Esophagus muscularis mucosa (tissue), 4 donors: ENCODE data around the gene ITPRIPL1. TPM values are rescaled to one million over a fixed set of nuclear protein-coding genes. Genes with fewer than 3 reads are reported as not detected.
A peak's percentile ranks its signal among the peaks of the same experiment; 100 is the strongest.
"Not testable (repeated sequence)": the region's sequence is repeated elsewhere in the genome, so short reads cannot be mapped to it uniquely, and the experiment has no call there.

Experiments
- DNase-seq: peaks from one replicate; pipeline ENCODE4 v3.0.0-alpha.2; 2017; ENCODE audit errors: extremely low spot score
- H3K27ac ChIP-seq, 4 donors: fragments of 200-600 bp; sonication (generic); replicated peaks in 1 of 4; 1 replicate in 3 of 4; 2 replicates in 1 of 4; pipeline ENCODE4 v1.5.1; 2016 to 2019; ENCODE audit warnings: mild to moderate bottlenecking in 1 of 4
- H3K27me3 ChIP-seq, 4 donors: fragments of 200-600 bp; sonication (generic); one replicate each; pipeline versions ENCODE4 v1.5.1 to v1.6.0; 2016 to 2019
- H3K36me3 ChIP-seq, 4 donors: fragments of 200-600 bp; sonication (generic); one replicate each; pipeline ENCODE4 v1.5.1; 2016 to 2019
- H3K4me1 ChIP-seq, 4 donors: fragments of 200-600 bp; sonication (generic); one replicate each; pipeline ENCODE4 v1.5.1; 2016 to 2019
- H3K4me3 ChIP-seq, 4 donors: fragments of 200-600 bp; sonication (generic); 1 replicate in 2 of 4; 2 replicates in 2 of 4; pipeline ENCODE4 v1.5.1; 2016 to 2019; ENCODE audit warnings: mild to moderate bottlenecking in 4 of 4, moderate library complexity in 1 of 4
- H3K9me3 ChIP-seq, 4 donors: fragments of 200-600 bp; sonication (generic); 1 replicate in 3 of 4; 2 replicates in 1 of 4; pipeline ENCODE4 v1.5.1; 2016 to 2019
- EP300 ChIP-seq: sonication (generic); formaldehyde crosslinking; IDR thresholded peaks from one replicate; pipeline ENCODE4 v1.6.1; 2017; ENCODE audit warnings: antibody characterized with exemption
- POLR2A ChIP-seq: fragments of 450-650 bp; IDR thresholded peaks from one replicate; pipeline ENCODE4 v1.6.1; 2017; ENCODE audit warnings: antibody characterized with exemption, moderate library complexity, mild to moderate bottlenecking, low read depth
- POLR2AphosphoS5 ChIP-seq, 2 donors: sonication (generic); formaldehyde crosslinking; IDR thresholded peaks; one replicate each; pipeline ENCODE4 v1.6.1; 2017; ENCODE audit warnings: antibody characterized with exemption in 2 of 2
- WGBS: methylation state at CpG from one replicate; pipeline ENCODE4 v1.1.5; 2018; 5-methylcytosine and 5-hydroxymethylcytosine counted together
- intact Hi-C: fragments of 100-400 bp; cut with DNase I; formaldehyde crosslinking; loops from one replicate; pipeline ENCODE4 v1.15.1; 2023
- total RNA-seq, 4 donors: library from RNA; depleted of rRNA; stranded (reverse); fragments of >200 nt; gene quantifications; one replicate each; pipeline versions ENCODE4 v1.1.0 to v1.2.1, GENCODE V29; 2016
- TF ChIP-seq, protein P1 (sequence below), 3 experiments: fragments of 200-600 bp in 2 of 3; fragments of 450-650 bp in 1 of 3; sonication (generic) in 2 of 3; IDR thresholded peaks; one replicate each; pipeline ENCODE4 v1.5.1; 2017 to 2019; ENCODE audit warnings: antibody characterized with exemption in 3 of 3, mild to moderate bottlenecking in 2 of 3, moderate library complexity in 1 of 3

Gene ITPRIPL1, protein sequence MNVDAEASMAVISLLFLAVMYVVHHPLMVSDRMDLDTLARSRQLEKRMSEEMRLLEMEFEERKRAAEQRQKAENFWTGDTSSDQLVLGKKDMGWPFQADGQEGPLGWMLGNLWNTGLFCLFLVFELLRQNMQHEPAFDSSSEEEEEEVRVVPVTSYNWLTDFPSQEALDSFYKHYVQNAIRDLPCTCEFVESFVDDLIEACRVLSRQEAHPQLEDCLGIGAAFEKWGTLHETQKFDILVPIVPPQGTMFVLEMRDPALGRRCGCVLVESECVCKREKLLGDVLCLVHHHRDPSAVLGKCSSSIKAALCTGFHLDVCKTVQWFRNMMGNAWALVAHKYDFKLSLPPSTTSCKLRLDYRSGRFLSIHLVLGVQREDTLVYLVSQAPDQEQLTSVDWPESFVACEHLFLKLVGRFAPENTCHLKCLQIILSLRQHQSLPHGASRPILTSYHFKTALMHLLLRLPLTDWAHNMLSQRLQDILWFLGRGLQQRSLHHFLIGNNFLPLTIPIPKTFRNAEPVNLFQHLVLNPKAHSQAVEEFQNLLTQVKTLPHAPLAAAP
- total RNA-seq, result 1 to 10 TPM in 2 of 4 donors, under 1 TPM in 2; 0.42 to 1.4 (median 0.93) TPM

DNA sequence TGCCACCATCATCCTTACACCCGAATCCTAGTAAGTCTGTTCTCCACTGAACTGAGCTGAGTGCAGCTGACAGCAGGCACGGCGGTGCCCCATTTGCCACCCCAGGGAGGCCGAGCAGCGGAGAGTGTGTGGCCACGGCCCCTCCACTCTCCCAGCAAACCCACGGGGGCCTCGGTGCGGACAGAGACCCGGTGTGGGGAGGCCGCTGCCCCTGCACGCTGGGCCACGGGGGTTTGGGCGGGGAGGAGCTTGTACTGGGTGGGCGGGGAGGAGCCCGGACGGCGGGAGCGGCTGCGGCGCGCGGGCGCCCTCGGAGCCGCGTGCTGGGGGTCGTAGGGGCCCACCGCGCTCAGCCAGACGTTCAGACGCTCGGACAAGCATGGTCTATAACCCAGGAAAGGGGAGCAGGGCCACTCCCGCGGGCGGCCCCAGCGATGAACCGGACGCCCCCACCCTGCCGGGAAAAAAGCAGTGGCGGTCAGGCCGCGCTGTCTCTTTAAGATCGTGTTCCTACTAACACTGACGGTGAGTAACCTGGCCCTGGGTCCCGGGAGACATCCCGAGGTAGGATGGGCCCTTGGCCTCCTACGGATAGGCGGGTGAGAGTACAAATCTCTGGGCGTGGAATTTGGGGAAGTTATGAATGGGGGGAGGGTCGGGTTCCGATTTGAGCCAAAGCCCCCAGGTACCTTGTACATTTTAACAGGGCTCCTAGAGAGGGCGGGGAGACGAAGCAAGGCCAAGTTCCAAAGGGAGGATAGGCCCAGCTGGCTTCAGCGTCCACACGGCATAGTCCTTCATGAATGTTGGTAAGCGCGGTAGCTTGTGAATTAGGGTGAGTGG is at the start of gene ITPRIPL1:
TSS of gene ITPRIPL1 (plus strand) at position 277 of the 843 bp plus-strand sequence. CDS start at position 800, 523 bp downstream.
- Histone ChIP-seq H3K36me3 (peaks cover 0 to 9% (median 0%) of the 10 kb centered on the region in 4 donors), H3K4me1 (peaks cover 25 to 35% (median 31%) of the 10 kb centered on the region in 4 donors), H3K27me3 (peaks cover 3 to 65% (median 21%) of the 10 kb centered on the region in 4 donors), H3K9me3 (no peaks in the 10 kb centered on the region), H3K27ac (peak within 1 kb of the TSS; percentile 40 to 50 (median 48)), H3K4me3 (peak within 1 kb of the TSS; percentile 55 to 70 (median 58))
- intact Hi-C loops, result no loop called here
- no peak for TF ChIP-seq EP300
- TF ChIP-seq, protein P1, sequence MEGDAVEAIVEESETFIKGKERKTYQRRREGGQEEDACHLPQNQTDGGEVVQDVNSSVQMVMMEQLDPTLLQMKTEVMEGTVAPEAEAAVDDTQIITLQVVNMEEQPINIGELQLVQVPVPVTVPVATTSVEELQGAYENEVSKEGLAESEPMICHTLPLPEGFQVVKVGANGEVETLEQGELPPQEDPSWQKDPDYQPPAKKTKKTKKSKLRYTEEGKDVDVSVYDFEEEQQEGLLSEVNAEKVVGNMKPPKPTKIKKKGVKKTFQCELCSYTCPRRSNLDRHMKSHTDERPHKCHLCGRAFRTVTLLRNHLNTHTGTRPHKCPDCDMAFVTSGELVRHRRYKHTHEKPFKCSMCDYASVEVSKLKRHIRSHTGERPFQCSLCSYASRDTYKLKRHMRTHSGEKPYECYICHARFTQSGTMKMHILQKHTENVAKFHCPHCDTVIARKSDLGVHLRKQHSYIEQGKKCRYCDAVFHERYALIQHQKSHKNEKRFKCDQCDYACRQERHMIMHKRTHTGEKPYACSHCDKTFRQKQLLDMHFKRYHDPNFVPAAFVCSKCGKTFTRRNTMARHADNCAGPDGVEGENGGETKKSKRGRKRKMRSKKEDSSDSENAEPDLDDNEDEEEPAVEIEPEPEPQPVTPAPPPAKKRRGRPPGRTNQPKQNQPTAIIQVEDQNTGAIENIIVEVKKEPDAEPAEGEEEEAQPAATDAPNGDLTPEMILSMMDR (IDR thresholded peaks at IDR 0.05), result no peak
- TF ChIP-seq POLR2AphosphoS5 (IDR thresholded peaks at IDR 0.05), result no peak
- TF ChIP-seq POLR2A, result no peak
- WGBS, result 10% methylated on average over 16 of the region's 58 CpGs
- no peak for DNase-seq

DNA sequence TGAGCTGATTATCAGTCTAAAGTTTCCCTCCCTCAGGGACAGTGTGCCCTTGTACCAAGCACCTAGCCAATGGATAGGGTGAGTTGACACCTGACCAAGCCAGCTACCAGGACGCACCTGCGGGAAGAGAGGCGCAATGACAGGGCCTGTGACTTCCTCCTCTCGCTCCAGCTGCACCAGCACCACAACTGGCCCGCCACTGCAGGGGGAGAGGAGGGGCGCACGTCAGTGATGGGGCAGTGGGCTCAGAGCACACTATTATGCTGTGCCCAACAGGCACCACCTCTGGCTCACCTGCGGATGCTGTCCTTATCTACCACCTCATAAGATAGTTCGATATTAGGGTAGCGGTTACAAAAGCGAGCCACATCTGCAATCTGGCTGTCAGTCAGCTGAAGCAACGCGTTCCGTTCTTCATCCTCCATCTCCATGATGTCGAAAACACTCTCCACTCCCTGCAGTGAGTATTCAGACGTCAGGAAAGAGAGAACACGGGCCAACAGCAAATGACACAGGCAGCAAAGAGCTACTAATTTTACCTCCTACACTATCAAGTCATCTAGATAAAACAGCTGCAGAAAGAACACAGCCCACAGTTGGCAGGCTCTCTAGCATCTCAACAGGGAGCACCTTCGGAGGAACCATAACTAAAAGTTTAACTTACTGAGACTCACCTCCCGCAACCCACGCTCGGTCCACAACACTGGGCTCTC is 48.2 kb upstream of the ITPRIPL1 start:
- H3K4me3 ChIP-seq, result no peak overlapping the region
- H3K36me3 ChIP-seq, result peaks cover 82 to 100% (median 95%) of the 10 kb centered on the region in 4 donors
- no peaks in the 10 kb centered on the region for H3K27me3 ChIP-seq
- TF ChIP-seq POLR2AphosphoS5 (IDR thresholded peaks at IDR 0.05), result no peak
- TF ChIP-seq, protein P1 (IDR thresholded peaks at IDR 0.05), result no peak
- TF ChIP-seq EP300, result no peak
- no peak for TF ChIP-seq POLR2A
- WGBS, result 95% methylated on average over 17 of the region's 21 CpGs
- H3K27ac ChIP-seq, result no peak overlapping the region
- no peak for DNase-seq
- no peaks in the 10 kb centered on the region for H3K4me1 ChIP-seq
- intact Hi-C loops, result no loop called here
- no peaks in the 10 kb centered on the region for H3K9me3 ChIP-seq

DNA sequence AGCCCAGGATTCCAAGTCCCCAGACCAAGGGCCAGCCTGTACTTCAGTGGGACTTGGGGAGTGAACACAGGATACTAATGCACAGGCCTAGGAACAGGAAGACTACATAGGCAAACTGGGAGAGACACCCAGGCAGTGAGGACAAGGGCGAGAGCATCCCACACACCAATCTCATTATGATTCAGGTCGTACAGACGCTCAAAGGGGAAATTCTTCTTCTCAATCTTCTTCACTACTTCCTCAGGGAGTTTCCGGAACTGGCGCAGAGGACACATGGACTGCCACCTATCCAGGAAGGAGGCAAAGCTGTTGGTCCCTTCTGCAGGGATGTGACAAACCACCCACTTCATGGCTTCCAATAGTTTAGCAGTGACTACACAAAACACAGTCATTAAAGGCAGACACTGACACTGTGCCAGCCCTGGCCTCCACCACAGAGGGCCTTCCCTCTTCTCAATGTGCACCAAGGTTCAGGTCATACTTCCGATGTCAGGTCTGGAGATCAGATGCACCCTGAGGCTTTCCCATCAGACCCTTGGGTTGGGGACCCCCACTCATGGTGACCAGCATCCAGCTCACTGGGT is 37.8 kb upstream of the ITPRIPL1 start:
- no peaks in the 10 kb centered on the region for H3K27me3 ChIP-seq
- H3K27ac ChIP-seq, result no peak overlapping the region
- no peak for TF ChIP-seq POLR2A
- WGBS, result 90% methylated on average over 6 of the region's 6 CpGs
- H3K9me3 ChIP-seq, result no peaks in the 10 kb centered on the region
- intact Hi-C loops, result no loop called here
- peaks cover 100% of the 10 kb centered on the region in 4 donors for H3K36me3 ChIP-seq
- no peak overlapping the region for H3K4me3 ChIP-seq
- H3K4me1 ChIP-seq, result no peaks in the 10 kb centered on the region
- DNase-seq, result no peak

DNA sequence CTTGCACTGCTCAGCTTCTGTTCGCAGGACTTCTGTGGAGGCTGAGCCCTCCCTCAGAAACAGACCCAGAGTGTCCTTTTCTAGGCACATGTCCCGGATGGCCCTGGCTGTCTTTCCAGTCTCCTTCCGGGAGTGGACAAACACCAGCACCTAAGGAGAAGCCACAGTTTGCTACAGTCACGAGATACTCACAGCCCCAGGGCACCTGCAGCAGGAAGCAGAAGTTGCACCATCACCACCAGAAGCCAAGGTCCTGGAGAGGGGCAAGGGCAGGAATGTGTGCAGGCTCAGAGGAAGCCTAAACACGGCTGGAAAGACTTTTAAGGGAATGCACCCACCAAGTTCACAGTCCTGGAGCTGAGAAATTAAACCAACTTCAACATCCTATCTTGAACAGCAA is 33.4 kb upstream of the ITPRIPL1 start:
- no peaks in the 10 kb centered on the region for H3K4me1 ChIP-seq
- H3K27ac ChIP-seq, result no peak overlapping the region
- no peak for DNase-seq
- no peaks in the 10 kb centered on the region for H3K27me3 ChIP-seq
- no peak overlapping the region for H3K4me3 ChIP-seq
- TF ChIP-seq EP300, result no peak
- TF ChIP-seq, protein P1 (IDR thresholded peaks at IDR 0.05), result no peak
- TF ChIP-seq POLR2A, result no peak
- TF ChIP-seq POLR2AphosphoS5 (IDR thresholded peaks at IDR 0.05), result no peak
- no peaks in the 10 kb centered on the region for H3K9me3 ChIP-seq
- intact Hi-C loops, result no loop called here
- H3K36me3 ChIP-seq, result peaks cover 99 to 100% (median 100%) of the 10 kb centered on the region in 4 donors
- no CpG with 5 or more reads among the region's 5 CpGs for WGBS

DNA sequence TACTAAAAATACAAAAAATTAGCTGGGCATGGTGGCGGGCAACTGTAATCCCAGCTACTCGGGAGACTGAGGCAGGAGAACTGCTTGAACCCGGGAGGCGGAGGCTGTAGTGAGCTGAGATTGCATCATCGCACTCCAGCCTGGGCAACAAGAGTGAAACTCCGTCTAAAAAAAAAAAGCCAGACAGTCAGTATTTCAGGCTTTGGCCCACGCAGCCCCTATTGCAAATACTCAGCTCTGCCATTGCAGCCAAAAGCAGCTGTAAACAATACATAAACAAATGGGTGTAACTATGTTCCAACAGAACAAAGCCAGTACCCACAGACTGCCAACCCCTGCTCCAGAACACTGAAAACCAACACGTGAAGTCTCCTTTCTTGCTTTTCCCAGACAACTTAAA is 30.8 kb upstream of the ITPRIPL1 start:
- H3K36me3 ChIP-seq, result peaks cover 99 to 100% (median 100%) of the 10 kb centered on the region in 4 donors
- H3K4me1 ChIP-seq, H3K27me3 ChIP-seq, H3K4me3 ChIP-seq, H3K27ac ChIP-seq, DNase-seq, H3K9me3 ChIP-seq, intact Hi-C loops: not testable (repeated sequence)
- 85% methylated on average over 8 of the region's 8 CpGs for WGBS
